Measurements from ENCODE around the gene HS6ST3.
"Not testable (repeated sequence)": the region's sequence is repeated elsewhere in the genome, so short reads cannot be mapped to it uniquely, and the experiment has no call there.

The HS6ST3 gene

GRCh38 chr13:96089139-96089538, 768 bp upstream of the HS6ST3 start:
- no peaks in the 10 kb centered on the region for H3K36me3 ChIP-seq (ENCODE audit: insufficient read depth, low read length)
- no peak overlapping the region for H3K9ac ChIP-seq (ENCODE audit: insufficient read length)
- H3K4me3 ChIP-seq, result no peak overlapping the region
- no peak overlapping the region for H3K27ac ChIP-seq
- no peak for DNase-seq (ENCODE audit: low read depth, low spot score)
- H3K9me3 ChIP-seq (ENCODE audit: low read depth, low read length), result no peaks in the 10 kb centered on the region
- TF ChIP-seq FOXP2 (optimal IDR thresholded peaks at IDR 0.05; ENCODE audit: control extremely low read depth, extremely low read length, insufficient read depth) (no peak), EZH2 (IDR thresholded peaks at IDR 0.05) (no peak), POLR2AphosphoS5 (IDR thresholded peaks at IDR 0.05; ENCODE audit: borderline replicate concordance, low read depth, low read length) (no peak)

GRCh38 chr13:96090240-96091101, 564 bp downstream of the HS6ST3 start:
- H3K9ac ChIP-seq (ENCODE audit: insufficient read length), result no peak overlapping the region
- no peak for DNase-seq (ENCODE audit: low read depth, low spot score)
- no peak overlapping the region for H3K27ac ChIP-seq
- no peaks in the 10 kb centered on the region for H3K9me3 ChIP-seq (ENCODE audit: low read depth, low read length)
- H3K4me3 ChIP-seq, result peak overlapping the region; percentile 72
- H3K36me3 ChIP-seq (ENCODE audit: insufficient read depth, low read length), result no peaks in the 10 kb centered on the region
- TF ChIP-seq EZH2 (IDR thresholded peaks at IDR 0.05) (no peak), FOXP2 (optimal IDR thresholded peaks at IDR 0.05; ENCODE audit: control extremely low read depth, extremely low read length, insufficient read depth) (no peak), POLR2AphosphoS5 (IDR thresholded peaks at IDR 0.05; ENCODE audit: borderline replicate concordance, low read depth, low read length) (no peak)

GRCh38 chr13:96091164-96092117, 1.5 kb downstream of the HS6ST3 start:
- TF ChIP-seq EZH2 (IDR thresholded peaks at IDR 0.05), result no peak
- no peak overlapping the region for H3K9ac ChIP-seq (ENCODE audit: insufficient read length)
- no peaks in the 10 kb centered on the region for H3K9me3 ChIP-seq (ENCODE audit: low read depth, low read length)
- H3K27ac ChIP-seq, result no peak overlapping the region
- DNase-seq (ENCODE audit: low read depth, low spot score), result no peak
- no peak overlapping the region for H3K4me3 ChIP-seq
- no peaks in the 10 kb centered on the region for H3K36me3 ChIP-seq (ENCODE audit: insufficient read depth, low read length)

- H3K9me3 ChIP-seq (ENCODE audit: low read depth, low read length), result no peaks in the 10 kb centered on the region
- no peaks in the 10 kb centered on the region for H3K36me3 ChIP-seq (ENCODE audit: insufficient read depth, low read length)
- H3K9ac ChIP-seq (ENCODE audit: insufficient read length), result no peak overlapping the region
- TF ChIP-seq EZH2 (IDR thresholded peaks at IDR 0.05), result no peak
- TF ChIP-seq POLR2AphosphoS5 (IDR thresholded peaks at IDR 0.05; ENCODE audit: borderline replicate concordance, low read depth, low read length), result no peak
- TF ChIP-seq FOXP2 (optimal IDR thresholded peaks at IDR 0.05; ENCODE audit: control extremely low read depth, extremely low read length, insufficient read depth), result no peak
- no peak overlapping the region for H3K4me3 ChIP-seq
- DNase-seq (ENCODE audit: low read depth, low spot score), result no peak
- no peak overlapping the region for H3K27ac ChIP-seq
Observed at GRCh38 chr13:96093296-96094006, 3.5 kb downstream of the HS6ST3 start.

GRCh38 chr13:96100457-96101220, 10.7 kb downstream of the HS6ST3 start:
- TF ChIP-seq FOXP2 (optimal IDR thresholded peaks at IDR 0.05; ENCODE audit: control extremely low read depth, extremely low read length, insufficient read depth) (no peak), EZH2 (IDR thresholded peaks at IDR 0.05) (no peak), POLR2AphosphoS5 (IDR thresholded peaks at IDR 0.05; ENCODE audit: borderline replicate concordance, low read depth, low read length) (no peak)
- Histone ChIP-seq H3K27ac (no peak overlapping the region), H3K9me3 (ENCODE audit: low read depth, low read length) (no peaks in the 10 kb centered on the region), H3K9ac (ENCODE audit: insufficient read length) (no peak overlapping the region), H3K36me3 (ENCODE audit: insufficient read depth, low read length) (no peaks in the 10 kb centered on the region), H3K4me3 (no peak overlapping the region)
- DNase-seq (ENCODE audit: low read depth, low spot score), result no peak

GRCh38 chr13:96104516-96104915, 14.6 kb downstream of the HS6ST3 start:
- Histone ChIP-seq H3K9me3 (ENCODE audit: low read depth, low read length) (no peaks in the 10 kb centered on the region), H3K27ac (no peak overlapping the region), H3K36me3 (ENCODE audit: insufficient read depth, low read length) (no peaks in the 10 kb centered on the region), H3K4me3 (no peak overlapping the region), H3K9ac (ENCODE audit: insufficient read length) (no peak overlapping the region)
- no peak for DNase-seq (ENCODE audit: low read depth, low spot score)
- TF ChIP-seq POLR2AphosphoS5 (IDR thresholded peaks at IDR 0.05; ENCODE audit: borderline replicate concordance, low read depth, low read length), result no peak
- no peak for TF ChIP-seq EZH2 (IDR thresholded peaks at IDR 0.05)
- TF ChIP-seq FOXP2 (optimal IDR thresholded peaks at IDR 0.05; ENCODE audit: control extremely low read depth, extremely low read length, insufficient read depth), result no peak

- H3K36me3 ChIP-seq (ENCODE audit: insufficient read depth, low read length); H3K4me3 ChIP-seq; H3K9me3 ChIP-seq (ENCODE audit: low read depth, low read length); H3K27ac ChIP-seq; DNase-seq (ENCODE audit: low read depth, low spot score); H3K9ac ChIP-seq (ENCODE audit: insufficient read length): not testable (repeated sequence)
Observed at GRCh38 chr13:96108072-96108471, 18.2 kb downstream of the HS6ST3 start.
